Measurements from ENCODE around the gene PGM2L1.

Gene PGM2L1

GRCh38 chr11:74398244-74399159 is at the start of gene PGM2L1:
TSS of gene PGM2L1 (minus strand) at chr11:74398433. CDS start at chr11:74398161, 272 bp downstream.
- TF ChIP-seq MAX (IDR thresholded peaks at IDR 0.05) (peak; percentile 82), YY1 (IDR thresholded peaks at IDR 0.05; ENCODE audit: low read depth) (no peak), CEBPB (IDR thresholded peaks at IDR 0.05) (peak; percentile 50; the same call in 1 of the 2 replicates), TAF1 (IDR thresholded peaks at IDR 0.05; ENCODE audit: low read depth) (0 out of 2 replicates have a peak, but pooled peaks have one; percentile 31), TEAD4 (IDR thresholded peaks at IDR 0.05) (peak; percentile 29; the same call in 1 of the 2 replicates), ZBTB7A (IDR thresholded peaks at IDR 0.05; ENCODE audit: low read depth) (peak; percentile 23), EGR1 (IDR thresholded peaks at IDR 0.05) (no peak), RAD21 (IDR thresholded peaks at IDR 0.05; ENCODE audit: low read depth) (no peak), EP300 (IDR thresholded peaks at IDR 0.05; ENCODE audit: borderline replicate concordance) (no peak), CREB1 (IDR thresholded peaks at IDR 0.05; ENCODE audit: low read depth) (peak; percentile 49; the same call in 1 of the 2 replicates), TCF12 (IDR thresholded peaks at IDR 0.05; ENCODE audit: low read depth) (peak; percentile 73; the same call in 1 of the 2 replicates), FOXM1 (IDR thresholded peaks at IDR 0.05; ENCODE audit: borderline replicate concordance, low read depth) (no peak), NFIC (IDR thresholded peaks at IDR 0.05) (peak; percentile 7; the same call in 1 of the 2 replicates)
- TF ChIP-seq, protein P1, sequence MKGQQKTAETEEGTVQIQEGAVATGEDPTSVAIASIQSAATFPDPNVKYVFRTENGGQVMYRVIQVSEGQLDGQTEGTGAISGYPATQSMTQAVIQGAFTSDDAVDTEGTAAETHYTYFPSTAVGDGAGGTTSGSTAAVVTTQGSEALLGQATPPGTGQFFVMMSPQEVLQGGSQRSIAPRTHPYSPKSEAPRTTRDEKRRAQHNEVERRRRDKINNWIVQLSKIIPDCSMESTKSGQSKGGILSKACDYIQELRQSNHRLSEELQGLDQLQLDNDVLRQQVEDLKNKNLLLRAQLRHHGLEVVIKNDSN (IDR thresholded peaks at IDR 0.05), result no peak; the same call in 1 of the 2 replicates

GRCh38 chr11:74447720-74448119 is 49.5 kb upstream of the PGM2L1 start:
- TF ChIP-seq RAD21 (IDR thresholded peaks at IDR 0.05; ENCODE audit: low read depth) (no peak), CEBPB (IDR thresholded peaks at IDR 0.05) (no peak), CREB1 (IDR thresholded peaks at IDR 0.05; ENCODE audit: low read depth) (no peak), FOXM1 (IDR thresholded peaks at IDR 0.05; ENCODE audit: borderline replicate concordance, low read depth) (no peak), YY1 (IDR thresholded peaks at IDR 0.05; ENCODE audit: low read depth) (no peak)

DNA sequence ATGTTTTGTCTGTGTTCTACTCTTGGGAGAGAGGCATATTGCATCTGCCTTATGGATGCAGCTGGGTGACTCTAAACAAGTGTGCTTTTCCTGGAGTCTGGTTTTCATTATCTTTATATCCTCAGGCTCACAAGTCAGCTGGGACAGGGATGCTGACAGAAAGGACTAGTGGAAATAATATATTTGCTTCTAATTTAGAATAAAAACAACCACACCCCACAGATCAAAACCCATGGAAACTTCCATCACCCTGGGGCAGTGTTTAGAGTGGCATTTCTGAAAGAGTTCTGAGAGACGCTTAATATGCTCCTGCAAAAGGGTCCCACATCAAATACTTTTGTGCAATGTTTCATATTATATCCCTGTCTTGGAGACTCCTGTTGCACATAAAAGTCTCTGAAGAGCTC is 48.3 kb upstream of the PGM2L1 start:
- TF ChIP-seq, protein P2, sequence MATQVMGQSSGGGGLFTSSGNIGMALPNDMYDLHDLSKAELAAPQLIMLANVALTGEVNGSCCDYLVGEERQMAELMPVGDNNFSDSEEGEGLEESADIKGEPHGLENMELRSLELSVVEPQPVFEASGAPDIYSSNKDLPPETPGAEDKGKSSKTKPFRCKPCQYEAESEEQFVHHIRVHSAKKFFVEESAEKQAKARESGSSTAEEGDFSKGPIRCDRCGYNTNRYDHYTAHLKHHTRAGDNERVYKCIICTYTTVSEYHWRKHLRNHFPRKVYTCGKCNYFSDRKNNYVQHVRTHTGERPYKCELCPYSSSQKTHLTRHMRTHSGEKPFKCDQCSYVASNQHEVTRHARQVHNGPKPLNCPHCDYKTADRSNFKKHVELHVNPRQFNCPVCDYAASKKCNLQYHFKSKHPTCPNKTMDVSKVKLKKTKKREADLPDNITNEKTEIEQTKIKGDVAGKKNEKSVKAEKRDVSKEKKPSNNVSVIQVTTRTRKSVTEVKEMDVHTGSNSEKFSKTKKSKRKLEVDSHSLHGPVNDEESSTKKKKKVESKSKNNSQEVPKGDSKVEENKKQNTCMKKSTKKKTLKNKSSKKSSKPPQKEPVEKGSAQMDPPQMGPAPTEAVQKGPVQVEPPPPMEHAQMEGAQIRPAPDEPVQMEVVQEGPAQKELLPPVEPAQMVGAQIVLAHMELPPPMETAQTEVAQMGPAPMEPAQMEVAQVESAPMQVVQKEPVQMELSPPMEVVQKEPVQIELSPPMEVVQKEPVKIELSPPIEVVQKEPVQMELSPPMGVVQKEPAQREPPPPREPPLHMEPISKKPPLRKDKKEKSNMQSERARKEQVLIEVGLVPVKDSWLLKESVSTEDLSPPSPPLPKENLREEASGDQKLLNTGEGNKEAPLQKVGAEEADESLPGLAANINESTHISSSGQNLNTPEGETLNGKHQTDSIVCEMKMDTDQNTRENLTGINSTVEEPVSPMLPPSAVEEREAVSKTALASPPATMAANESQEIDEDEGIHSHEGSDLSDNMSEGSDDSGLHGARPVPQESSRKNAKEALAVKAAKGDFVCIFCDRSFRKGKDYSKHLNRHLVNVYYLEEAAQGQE (IDR thresholded peaks at IDR 0.05; ENCODE audit: low read depth), result no peak
- no peak for TF ChIP-seq TCF12 (IDR thresholded peaks at IDR 0.05; ENCODE audit: low read depth)

GRCh38 chr11:74444173-74444826 is 46.1 kb upstream of the PGM2L1 start:
- TF ChIP-seq ZBTB7A (IDR thresholded peaks at IDR 0.05; ENCODE audit: low read depth) (no peak), TAF1 (IDR thresholded peaks at IDR 0.05; ENCODE audit: low read depth) (no peak), NFIC (IDR thresholded peaks at IDR 0.05) (no peak), CEBPB (IDR thresholded peaks at IDR 0.05) (no peak), EP300 (IDR thresholded peaks at IDR 0.05; ENCODE audit: borderline replicate concordance) (no peak), MAX (IDR thresholded peaks at IDR 0.05) (no peak)
- TF ChIP-seq, protein P2 (IDR thresholded peaks at IDR 0.05; ENCODE audit: low read depth), result no peak

- TF ChIP-seq EGR1 (IDR thresholded peaks at IDR 0.05) (no peak), TCF12 (IDR thresholded peaks at IDR 0.05; ENCODE audit: low read depth) (no peak), YY1 (IDR thresholded peaks at IDR 0.05; ENCODE audit: low read depth) (no peak), EP300 (IDR thresholded peaks at IDR 0.05; ENCODE audit: borderline replicate concordance) (no peak), ZBTB7A (IDR thresholded peaks at IDR 0.05; ENCODE audit: low read depth) (no peak), FOXM1 (IDR thresholded peaks at IDR 0.05; ENCODE audit: borderline replicate concordance, low read depth) (no peak), CREB1 (IDR thresholded peaks at IDR 0.05; ENCODE audit: low read depth) (no peak), NFIC (IDR thresholded peaks at IDR 0.05) (peak; percentile 81), RAD21 (IDR thresholded peaks at IDR 0.05; ENCODE audit: low read depth) (peak; percentile 81), TEAD4 (IDR thresholded peaks at IDR 0.05) (no peak), MAX (IDR thresholded peaks at IDR 0.05) (no peak), TAF1 (IDR thresholded peaks at IDR 0.05; ENCODE audit: low read depth) (no peak)
- TF ChIP-seq, protein P1 (IDR thresholded peaks at IDR 0.05), result no peak
- TF ChIP-seq, protein P2 (IDR thresholded peaks at IDR 0.05; ENCODE audit: low read depth), result no peak
Measured at GRCh38 chr11:74443071-74443864, 45.0 kb upstream of the PGM2L1 start.
